IPS-20b (cell line): Measurements from ENCODE around the gene ERH.
A peak's percentile ranks its signal among the peaks of the same experiment; 100 is the strongest.
"Not testable (repeated sequence)": the region's sequence is repeated elsewhere in the genome, so short reads cannot be mapped to it uniquely, and the experiment has no call there.

Experiments used
- H3K27ac ChIP-seq: one replicate; pipeline ENCODE4 v1.5.1; 2013; ENCODE audit warnings: low read length
- H3K27me3 ChIP-seq: 2 replicates; pipeline ENCODE4 v1.6.1; 2013; ENCODE audit warnings: mild to moderate bottlenecking, low read length, inconsistent platforms; ENCODE audit not compliant: insufficient read depth
- H3K36me3 ChIP-seq: 2 replicates; pipeline ENCODE4 v1.6.1; 2013; ENCODE audit warnings: low read depth, mild to moderate bottlenecking, inconsistent platforms, low read length, moderate library complexity; ENCODE audit not compliant: insufficient read depth
- H3K4me1 ChIP-seq: 2 replicates; pipeline ENCODE4 v1.6.1; 2013; ENCODE audit warnings: mild to moderate bottlenecking, control low read depth, inconsistent platforms, low read length, moderate library complexity; ENCODE audit not compliant: insufficient read depth
- H3K4me3 ChIP-seq: 2 replicates; pipeline ENCODE4 v1.5.1; 2013; ENCODE audit warnings: mild to moderate bottlenecking, low read length, inconsistent platforms
- H3K9ac ChIP-seq: 2 replicates; pipeline ENCODE4 v1.6.1; 2013; ENCODE audit warnings: low read depth, mild to moderate bottlenecking, inconsistent platforms, low read length, moderate library complexity
- H3K9me3 ChIP-seq: 2 replicates; pipeline ENCODE4 v1.6.1; 2013; ENCODE audit warnings: mild to moderate bottlenecking, low read depth, low read length, inconsistent platforms; ENCODE audit not compliant: insufficient read depth

The ERH gene

GRCh38 chr14:69423279-69423678 lies 25.2 kb upstream of the ERH start:
- Histone ChIP-seq H3K27me3 (no peaks in the 10 kb centered on the region), H3K4me1 (no peaks in the 10 kb centered on the region), H3K4me3 (no peak overlapping the region), H3K27ac (no peak overlapping the region), H3K9me3 (peaks cover 9% of the 10 kb centered on the region; the same call in 1 of the 2 replicates), H3K36me3 (peaks cover 34% of the 10 kb centered on the region), H3K9ac (no peak overlapping the region)

- H3K27ac ChIP-seq, H3K4me3 ChIP-seq, H3K36me3 ChIP-seq, H3K27me3 ChIP-seq, H3K9me3 ChIP-seq, H3K4me1 ChIP-seq, H3K9ac ChIP-seq: not testable (repeated sequence)
Observed at GRCh38 chr14:69416087-69416486, 18.0 kb upstream of the ERH start.

DNA sequence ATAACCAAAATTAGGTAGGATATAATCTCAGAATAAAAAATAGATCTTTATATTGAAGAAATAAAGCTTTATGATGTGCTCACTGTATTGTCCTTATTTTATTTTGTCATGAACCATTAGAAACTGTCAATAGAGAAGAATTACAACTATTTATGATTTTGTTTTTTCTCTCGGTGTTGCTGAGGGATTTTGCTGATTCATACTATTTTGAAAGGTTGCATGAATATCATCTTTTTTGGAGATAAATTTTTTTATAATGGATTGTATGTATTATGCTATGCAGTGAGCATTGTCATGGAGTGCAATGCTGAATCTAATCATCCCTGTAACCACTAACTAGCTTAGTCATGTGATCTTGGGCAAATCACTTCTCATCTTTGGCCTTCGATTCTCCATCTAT lies 15.4 kb upstream of the ERH start:
- Histone ChIP-seq H3K27ac (no peak overlapping the region), H3K27me3 (no peaks in the 10 kb centered on the region), H3K9me3 (no peaks in the 10 kb centered on the region), H3K4me3 (no peak overlapping the region), H3K4me1 (no peaks in the 10 kb centered on the region), H3K36me3 (no peaks in the 10 kb centered on the region), H3K9ac (no peak overlapping the region)

DNA sequence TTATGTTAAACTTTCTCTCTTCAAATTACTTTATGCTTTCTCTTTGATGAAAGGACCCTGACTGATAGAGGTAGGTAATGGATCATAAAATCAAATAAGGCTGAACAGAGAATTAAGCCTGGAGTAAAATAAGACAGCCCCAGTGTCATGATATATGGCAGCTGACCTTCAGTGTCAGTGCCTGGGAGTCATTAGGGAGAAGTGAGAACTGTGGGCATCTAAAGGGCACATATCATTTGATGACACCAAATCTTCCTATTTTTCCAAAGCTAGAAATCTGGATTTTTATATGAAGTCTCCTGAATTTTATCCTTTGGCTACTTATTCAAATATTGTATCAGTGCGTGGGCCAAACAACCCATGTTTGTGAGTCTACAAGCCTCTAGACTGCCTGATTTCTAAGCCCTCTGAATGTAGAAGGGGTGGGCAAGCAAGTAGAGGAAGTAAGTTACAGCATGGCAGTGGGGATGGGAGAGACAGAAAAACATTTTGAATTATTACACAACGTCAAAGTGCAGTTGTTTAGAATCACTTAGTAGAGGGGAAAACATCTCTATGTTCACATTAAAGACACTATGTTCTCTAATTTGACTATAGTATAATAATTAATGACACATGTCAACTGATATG lies 10.3 kb upstream of the ERH start:
- H3K36me3 ChIP-seq = no peaks in the 10 kb centered on the region
- no peaks in the 10 kb centered on the region for H3K9me3 ChIP-seq
- no peak overlapping the region for H3K9ac ChIP-seq
- no peak overlapping the region for H3K27ac ChIP-seq
- H3K4me3 ChIP-seq = no peak overlapping the region
- no peaks in the 10 kb centered on the region for H3K27me3 ChIP-seq
- no peaks in the 10 kb centered on the region for H3K4me1 ChIP-seq

- H3K36me3 ChIP-seq = no peaks in the 10 kb centered on the region
- no peak overlapping the region for H3K9ac ChIP-seq
- H3K4me3 ChIP-seq = no peak overlapping the region
- no peaks in the 10 kb centered on the region for H3K9me3 ChIP-seq
- H3K27ac ChIP-seq = no peak overlapping the region
- H3K4me1 ChIP-seq = no peaks in the 10 kb centered on the region
- no peaks in the 10 kb centered on the region for H3K27me3 ChIP-seq
Observed at GRCh38 chr14:69405762-69406161, 7.7 kb upstream of the ERH start.

DNA sequence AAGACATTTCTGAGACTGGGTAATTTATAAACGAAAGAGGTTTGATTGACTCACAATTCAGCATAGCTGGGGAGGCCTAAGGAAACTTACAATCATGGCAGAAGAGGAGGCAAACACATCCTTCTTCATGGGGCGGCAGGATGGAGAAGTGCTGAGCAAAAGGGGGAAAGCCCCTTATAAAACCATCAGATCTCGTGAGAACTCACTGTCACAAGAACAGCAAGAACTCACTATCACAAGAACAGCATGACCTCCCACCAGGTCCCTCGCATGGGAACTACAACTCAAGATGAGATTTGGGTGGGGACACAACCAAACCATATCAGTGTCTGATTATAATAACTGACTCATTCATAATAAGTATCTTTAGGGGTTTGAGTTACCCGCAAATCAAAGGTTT lies 6.8 kb upstream of the ERH start:
- Histone ChIP-seq H3K9me3 (no peaks in the 10 kb centered on the region), H3K4me1 (no peaks in the 10 kb centered on the region), H3K27me3 (no peaks in the 10 kb centered on the region), H3K9ac (no peak overlapping the region), H3K36me3 (no peaks in the 10 kb centered on the region), H3K27ac (no peak overlapping the region), H3K4me3 (no peak overlapping the region)

- H3K27ac ChIP-seq = no peak overlapping the region
- H3K27me3 ChIP-seq = no peaks in the 10 kb centered on the region
- H3K4me1 ChIP-seq = no peaks in the 10 kb centered on the region
- H3K9ac ChIP-seq = no peak overlapping the region
- no peaks in the 10 kb centered on the region for H3K9me3 ChIP-seq
- no peak overlapping the region for H3K4me3 ChIP-seq
- no peaks in the 10 kb centered on the region for H3K36me3 ChIP-seq
Observed at GRCh38 chr14:69404478-69404877, 6.4 kb upstream of the ERH start.

GRCh38 chr14:69401841-69402240 lies 3.7 kb upstream of the ERH start:
- Histone ChIP-seq H3K36me3 (no peaks in the 10 kb centered on the region), H3K27me3 (no peaks in the 10 kb centered on the region), H3K4me3 (0 out of 2 replicates have a peak overlapping the region, but pooled peaks have one; percentile 95), H3K27ac (no peak overlapping the region), H3K9ac (no peak overlapping the region), H3K4me1 (0 out of 2 replicates have a peak, but pooled peaks cover 3% of the 10 kb centered on the region), H3K9me3 (no peaks in the 10 kb centered on the region)

GRCh38 chr14:69400154-69400553 lies 2.1 kb upstream of the ERH start:
- Histone ChIP-seq H3K27me3 (no peaks in the 10 kb centered on the region), H3K4me3 (peak overlapping the region; percentile 95), H3K36me3 (peaks cover 15% of the 10 kb centered on the region), H3K9me3 (no peaks in the 10 kb centered on the region), H3K9ac (peak overlapping the region; percentile 98; the same call in 1 of the 2 replicates), H3K27ac (no peak overlapping the region), H3K4me1 (0 out of 2 replicates have a peak, but pooled peaks cover 3% of the 10 kb centered on the region)

GRCh38 chr14:69399750-69400149 lies 1.7 kb upstream of the ERH start:
- H3K27ac ChIP-seq = no peak overlapping the region
- no peaks in the 10 kb centered on the region for H3K9me3 ChIP-seq
- H3K9ac ChIP-seq = peak overlapping the region; percentile 98; the same call in 1 of the 2 replicates
- no peaks in the 10 kb centered on the region for H3K27me3 ChIP-seq
- H3K4me1 ChIP-seq = 0 out of 2 replicates have a peak, but pooled peaks cover 3% of the 10 kb centered on the region
- H3K4me3 ChIP-seq = peak overlapping the region; percentile 95
- peaks cover 19% of the 10 kb centered on the region for H3K36me3 ChIP-seq

- Histone ChIP-seq H3K9me3 (no peaks in the 10 kb centered on the region), H3K27me3 (no peaks in the 10 kb centered on the region), H3K4me1 (0 out of 2 replicates have a peak, but pooled peaks cover 3% of the 10 kb centered on the region), H3K9ac (peak overlapping the region; percentile 98), H3K36me3 (peaks cover 28% of the 10 kb centered on the region), H3K27ac (peak overlapping the region; percentile 71), H3K4me3 (peak overlapping the region; percentile 95)
Observed at GRCh38 chr14:69398818-69399210, 715 bp upstream of the ERH start.

- no peak overlapping the region for H3K27ac ChIP-seq
- H3K4me1 ChIP-seq = peaks cover 6% of the 10 kb centered on the region; the same call in 1 of the 2 replicates
- no peaks in the 10 kb centered on the region for H3K9me3 ChIP-seq
- no peak overlapping the region for H3K4me3 ChIP-seq
- H3K27me3 ChIP-seq = no peaks in the 10 kb centered on the region
- no peak overlapping the region for H3K9ac ChIP-seq
- peaks cover 57% of the 10 kb centered on the region for H3K36me3 ChIP-seq
Observed at GRCh38 chr14:69395929-69396328, 2.2 kb downstream of the ERH start.
